ENCODE data around the gene TAAR1. TPM values are rescaled to one million over a fixed set of nuclear protein-coding genes. Genes with fewer than 3 reads are reported as not detected.

The TAAR1 gene
- polyA plus RNA-seq, 1 of the 3 experiments (the other 2 are of a cell fraction): not detected

DNA sequence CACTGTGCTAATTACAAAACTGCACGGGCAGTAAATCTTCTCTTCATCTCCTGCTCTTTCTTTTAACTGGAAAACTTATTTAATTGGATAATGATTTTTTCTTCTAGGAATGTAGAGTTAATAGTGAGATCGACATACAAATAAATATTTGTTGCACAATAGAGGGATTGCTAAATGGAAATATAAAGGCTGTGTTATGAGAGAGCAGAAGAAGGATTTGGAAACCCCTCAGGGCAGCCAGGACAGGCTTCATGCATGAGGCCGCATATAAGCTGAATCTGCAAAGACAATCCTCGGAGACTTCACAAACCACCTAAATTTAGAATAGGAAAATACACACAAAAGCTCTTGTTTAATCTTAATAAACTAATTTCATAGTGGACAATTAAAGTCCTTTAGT, 2.9 kb upstream of the TAAR1 start:
- H3K9me2 ChIP-seq: no peaks in the 10 kb centered on the region
- no peak overlapping the region for H3K4me2 ChIP-seq
- no peaks in the 10 kb centered on the region for H3K4me1 ChIP-seq (ENCODE audit: control insufficient read depth in 1 of 2, insufficient read depth in 2 of 2, low read depth in 1 of 2, low read length in 1 of 2)
- H3K36me3 ChIP-seq (replicated peaks in 1 of 2; ENCODE audit: control insufficient read depth in 1 of 2, insufficient read depth in 2 of 2, low read length in 1 of 2): no peaks in the 10 kb centered on the region
- CTCF ChIA-PET: no interaction called here
- H3K9me3 ChIP-seq: no peaks in the 10 kb centered on the region
- no peaks in the 10 kb centered on the region for H4K20me1 ChIP-seq (ENCODE audit: insufficient read depth)
- WGBS (ENCODE audit: low lambda C conversion rate): 7% methylated on average over 4 of the region's 4 CpGs
- TF ChIP-seq POLR2AphosphoS5 (IDR thresholded peaks at IDR 0.05; ENCODE audit: low read depth, low read length) (no peak), NRF1 (IDR thresholded peaks at IDR 0.05; ENCODE audit: low read depth, low read length) (no peak), GABPA (IDR thresholded peaks at IDR 0.05; ENCODE audit: low read depth) (no peak), ELF1 (IDR thresholded peaks at IDR 0.05) (no peak), GATA2 (CRISPR knock-in tag; IDR thresholded peaks at IDR 0.05) (no peak), JUND (IDR thresholded peaks at IDR 0.05) (no peak), YY1 (IDR thresholded peaks at IDR 0.05; ENCODE audit: low read depth) (no peak), CHD2 (IDR thresholded peaks at IDR 0.05; ENCODE audit: low read length, partially characterized antibody) (no peak), RXRA (IDR thresholded peaks at IDR 0.05; ENCODE audit: borderline replicate concordance, low read depth) (no peak), EZH2phosphoT487 (IDR thresholded peaks at IDR 0.05; ENCODE audit: borderline replicate concordance, low read depth) (no peak)
- TF ChIP-seq, protein P1, sequence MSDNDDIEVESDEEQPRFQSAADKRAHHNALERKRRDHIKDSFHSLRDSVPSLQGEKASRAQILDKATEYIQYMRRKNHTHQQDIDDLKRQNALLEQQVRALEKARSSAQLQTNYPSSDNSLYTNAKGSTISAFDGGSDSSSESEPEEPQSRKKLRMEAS (IDR thresholded peaks at IDR 0.05; ENCODE audit: low read depth): no peak
- TF ChIP-seq, protein P2, sequence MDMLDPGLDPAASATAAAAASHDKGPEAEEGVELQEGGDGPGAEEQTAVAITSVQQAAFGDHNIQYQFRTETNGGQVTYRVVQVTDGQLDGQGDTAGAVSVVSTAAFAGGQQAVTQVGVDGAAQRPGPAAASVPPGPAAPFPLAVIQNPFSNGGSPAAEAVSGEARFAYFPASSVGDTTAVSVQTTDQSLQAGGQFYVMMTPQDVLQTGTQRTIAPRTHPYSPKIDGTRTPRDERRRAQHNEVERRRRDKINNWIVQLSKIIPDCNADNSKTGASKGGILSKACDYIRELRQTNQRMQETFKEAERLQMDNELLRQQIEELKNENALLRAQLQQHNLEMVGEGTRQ (IDR thresholded peaks at IDR 0.05; ENCODE audit: borderline replicate concordance, low read depth, low read length): no peak
- TF ChIP-seq, protein P3, sequence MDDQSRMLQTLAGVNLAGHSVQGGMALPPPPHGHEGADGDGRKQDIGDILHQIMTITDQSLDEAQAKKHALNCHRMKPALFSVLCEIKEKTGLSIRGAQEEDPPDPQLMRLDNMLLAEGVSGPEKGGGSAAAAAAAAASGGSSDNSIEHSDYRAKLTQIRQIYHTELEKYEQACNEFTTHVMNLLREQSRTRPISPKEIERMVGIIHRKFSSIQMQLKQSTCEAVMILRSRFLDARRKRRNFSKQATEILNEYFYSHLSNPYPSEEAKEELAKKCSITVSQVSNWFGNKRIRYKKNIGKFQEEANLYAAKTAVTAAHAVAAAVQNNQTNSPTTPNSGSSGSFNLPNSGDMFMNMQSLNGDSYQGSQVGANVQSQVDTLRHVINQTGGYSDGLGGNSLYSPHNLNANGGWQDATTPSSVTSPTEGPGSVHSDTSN (IDR thresholded peaks at IDR 0.05): no peak
- TF ChIP-seq, protein P4, sequence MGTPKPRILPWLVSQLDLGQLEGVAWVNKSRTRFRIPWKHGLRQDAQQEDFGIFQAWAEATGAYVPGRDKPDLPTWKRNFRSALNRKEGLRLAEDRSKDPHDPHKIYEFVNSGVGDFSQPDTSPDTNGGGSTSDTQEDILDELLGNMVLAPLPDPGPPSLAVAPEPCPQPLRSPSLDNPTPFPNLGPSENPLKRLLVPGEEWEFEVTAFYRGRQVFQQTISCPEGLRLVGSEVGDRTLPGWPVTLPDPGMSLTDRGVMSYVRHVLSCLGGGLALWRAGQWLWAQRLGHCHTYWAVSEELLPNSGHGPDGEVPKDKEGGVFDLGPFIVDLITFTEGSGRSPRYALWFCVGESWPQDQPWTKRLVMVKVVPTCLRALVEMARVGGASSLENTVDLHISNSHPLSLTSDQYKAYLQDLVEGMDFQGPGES (IDR thresholded peaks at IDR 0.05; ENCODE audit: low read depth, low read length): no peak
- TF ChIP-seq, protein P5, sequence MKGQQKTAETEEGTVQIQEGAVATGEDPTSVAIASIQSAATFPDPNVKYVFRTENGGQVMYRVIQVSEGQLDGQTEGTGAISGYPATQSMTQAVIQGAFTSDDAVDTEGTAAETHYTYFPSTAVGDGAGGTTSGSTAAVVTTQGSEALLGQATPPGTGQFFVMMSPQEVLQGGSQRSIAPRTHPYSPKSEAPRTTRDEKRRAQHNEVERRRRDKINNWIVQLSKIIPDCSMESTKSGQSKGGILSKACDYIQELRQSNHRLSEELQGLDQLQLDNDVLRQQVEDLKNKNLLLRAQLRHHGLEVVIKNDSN (IDR thresholded peaks at IDR 0.05; ENCODE audit: borderline replicate concordance, low read depth): no peak
- TF ChIP-seq, protein P6, sequence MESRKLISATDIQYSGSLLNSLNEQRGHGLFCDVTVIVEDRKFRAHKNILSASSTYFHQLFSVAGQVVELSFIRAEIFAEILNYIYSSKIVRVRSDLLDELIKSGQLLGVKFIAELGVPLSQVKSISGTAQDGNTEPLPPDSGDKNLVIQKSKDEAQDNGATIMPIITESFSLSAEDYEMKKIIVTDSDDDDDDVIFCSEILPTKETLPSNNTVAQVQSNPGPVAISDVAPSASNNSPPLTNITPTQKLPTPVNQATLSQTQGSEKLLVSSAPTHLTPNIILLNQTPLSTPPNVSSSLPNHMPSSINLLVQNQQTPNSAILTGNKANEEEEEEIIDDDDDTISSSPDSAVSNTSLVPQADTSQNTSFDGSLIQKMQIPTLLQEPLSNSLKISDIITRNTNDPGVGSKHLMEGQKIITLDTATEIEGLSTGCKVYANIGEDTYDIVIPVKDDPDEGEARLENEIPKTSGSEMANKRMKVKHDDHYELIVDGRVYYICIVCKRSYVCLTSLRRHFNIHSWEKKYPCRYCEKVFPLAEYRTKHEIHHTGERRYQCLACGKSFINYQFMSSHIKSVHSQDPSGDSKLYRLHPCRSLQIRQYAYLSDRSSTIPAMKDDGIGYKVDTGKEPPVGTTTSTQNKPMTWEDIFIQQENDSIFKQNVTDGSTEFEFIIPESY (IDR thresholded peaks at IDR 0.05; ENCODE audit: borderline replicate concordance, low read depth): no peak
- H3K9ac ChIP-seq: no peak overlapping the region
- no peak overlapping the region for H3K4me3 ChIP-seq (ENCODE audit: low read depth in 2 of 2, low read length in 1 of 2)
- no peak overlapping the region for H3K27ac ChIP-seq (ENCODE audit: low read depth in 2 of 2, low read length in 1 of 2)
- no peaks in the 10 kb centered on the region for H3F3A ChIP-seq (replicated peaks; ENCODE audit: insufficient read depth)
- no peak for DNase-seq
- no peaks in the 10 kb centered on the region for H3K27me3 ChIP-seq (ENCODE audit: insufficient read depth)
- H3K79me2 ChIP-seq (ENCODE audit: insufficient read depth): no peaks in the 10 kb centered on the region
- no peak overlapping the region for H2AFZ ChIP-seq (ENCODE audit: low read depth)
- POLR2A ChIA-PET: no interaction called here
